GM23338 (cell line): ENCODE measurements around the gene PRR29. TPM values are rescaled to one million over a fixed set of nuclear protein-coding genes. Genes with fewer than 3 reads are reported as not detected.

Experiments used
- ATAC-seq: fragments of 200-7000 bp; cut with Tn5 transposase; 3 replicates; pipeline ENCODE4 v1.9.1; 2020
- DNase-seq: peaks from one replicate; pipeline ENCODE4 v3.0.0-alpha.2; 2015; ENCODE audit warnings: low spot score
- H2AFZ ChIP-seq: fragments of 200-600 bp; sonication (generic); 2 replicates; pipeline ENCODE4 v1.8.0; 2016; ENCODE audit warnings: antibody characterized with exemption, mild to moderate bottlenecking, moderate library complexity
- H3F3A ChIP-seq: fragments of 200-600 bp; sonication (generic); replicated peaks from 2 replicates; pipeline ENCODE4 v1.8.0; 2017; ENCODE audit warnings: antibody characterized with exemption, mixed run types, low read depth
- H3K27ac ChIP-seq: fragments of 200-600 bp; sonication (generic); 2 replicates; pipeline ENCODE4 v1.6.1; 2016; ENCODE audit warnings: low read depth
- H3K27me3 ChIP-seq: fragments of 200-600 bp; sonication (generic); 2 replicates; pipeline ENCODE4 v1.8.0; 2016; ENCODE audit warnings: mild to moderate bottlenecking, mixed run types, moderate library complexity; ENCODE audit not compliant: insufficient read depth
- H3K36me3 ChIP-seq: fragments of 200-600 bp; sonication (generic); 2 replicates; pipeline ENCODE4 v1.8.0; 2016; ENCODE audit warnings: mild to moderate bottlenecking; ENCODE audit not compliant: insufficient read depth
- H3K4me1 ChIP-seq: fragments of 200-600 bp; sonication (generic); 2 replicates; pipeline ENCODE4 v1.8.0; 2016; ENCODE audit warnings: mild to moderate bottlenecking, moderate library complexity; ENCODE audit not compliant: insufficient read depth
- H3K4me2 ChIP-seq: fragments of 200-600 bp; sonication (generic); 2 replicates; pipeline ENCODE4 v1.7.1; 2017; ENCODE audit warnings: mixed run types
- H3K4me3 ChIP-seq: fragments of 200-600 bp; sonication (generic); 2 replicates; pipeline ENCODE4 v1.6.1; 2016; ENCODE audit warnings: mixed run types
- H3K79me2 ChIP-seq: fragments of 200-600 bp; sonication (generic); replicated peaks from 2 replicates; pipeline ENCODE4 v1.8.0; 2017; ENCODE audit warnings: mild to moderate bottlenecking; ENCODE audit not compliant: insufficient read depth
- H3K9me2 ChIP-seq: fragments of 200-600 bp; sonication (generic); 2 replicates; pipeline ENCODE4 v1.8.0; 2017; ENCODE audit not compliant: insufficient read depth
- H4K20me1 ChIP-seq: fragments of 200-600 bp; sonication (generic); replicated peaks from 2 replicates; pipeline ENCODE4 v1.8.0; 2017; ENCODE audit warnings: mild to moderate bottlenecking; ENCODE audit not compliant: insufficient read depth
- H3K27ac Mint-ChIP-seq: 2 replicates; pipeline ENCODE4 v1.8.0; 2020; ENCODE audit warnings: inconsistent platforms, mild to moderate bottlenecking, moderate library complexity, mixed read lengths
- H3K27me3 Mint-ChIP-seq: 3 replicates; pipeline ENCODE4 v1.8.0; 2022; ENCODE audit warnings: low read depth, mild to moderate bottlenecking, moderate library complexity, mixed read lengths, inconsistent platforms; ENCODE audit not compliant: insufficient read depth, poor library complexity
- H3K36me3 Mint-ChIP-seq: 3 replicates; pipeline ENCODE4 v1.8.0; 2021; ENCODE audit warnings: low read depth, mild to moderate bottlenecking, inconsistent platforms, moderate library complexity, mixed read lengths
- H3K4me1 Mint-ChIP-seq: 3 replicates; pipeline ENCODE4 v1.8.0; 2020; ENCODE audit warnings: mild to moderate bottlenecking, inconsistent platforms, mixed read lengths
- H3K4me3 Mint-ChIP-seq: 3 replicates; pipeline ENCODE4 v1.8.0; 2021; ENCODE audit warnings: moderate library complexity, mild to moderate bottlenecking, inconsistent platforms, mixed read lengths
- H3K9me3 Mint-ChIP-seq: 3 replicates; pipeline ENCODE4 v1.8.0; 2020; ENCODE audit warnings: moderate library complexity, mild to moderate bottlenecking, inconsistent platforms, mixed read lengths
- CREB1 ChIP-seq: fragments of 250-450 bp; sonication (Bioruptor Pico); IDR thresholded peaks from 2 replicates; pipeline ENCODE4 v1.5.0; 2020; ENCODE audit warnings: low read depth, mild to moderate bottlenecking, moderate library complexity
- NANOG ChIP-seq: IDR thresholded peaks from 2 replicates; pipeline ENCODE4 v1.6.1; 2016; ENCODE audit warnings: antibody characterized with exemption, borderline replicate concordance
- polyA plus RNA-seq: library from polyadenylated mRNA; unstranded; fragments of >200 nt; fragmentation: Nextera tagmentation; extraction: Ambion mirVana; gene quantifications from 2 replicates; pipeline ENCODE4 v1.2.1, GENCODE V29; 2016
- total RNA-seq: library from RNA; depleted of rRNA; stranded (reverse); fragments of >200 nt; shearing (Covaris generic); gene quantifications from 2 replicates; pipeline ENCODE4 v1.2.3, GENCODE V29; 2014
- TF ChIP-seq, protein P1 (sequence below), 2 experiments: fragments of 200-600 bp in 1 of 2; sonication (generic) in 1 of 2; conservative IDR thresholded peaks; 2 replicates each; pipeline versions ENCODE4 v1.5.1 to v1.6.1; 2016 to 2017; ENCODE audit warnings: antibody characterized with exemption in 2 of 2, low read depth in 2 of 2, mild to moderate bottlenecking in 2 of 2, moderate library complexity in 1 of 2
- TF ChIP-seq, protein P2 (sequence below): fragments of 250-450 bp; sonication (Bioruptor Pico); IDR thresholded peaks from 2 replicates; pipeline ENCODE4 v1.5.0; 2020; ENCODE audit warnings: mild to moderate bottlenecking, moderate library complexity

The PRR29 gene
- total and polyA plus RNA-seq, 2 experiments from 2014 or later, result 0.24 to 1.3 TPM

DNA sequence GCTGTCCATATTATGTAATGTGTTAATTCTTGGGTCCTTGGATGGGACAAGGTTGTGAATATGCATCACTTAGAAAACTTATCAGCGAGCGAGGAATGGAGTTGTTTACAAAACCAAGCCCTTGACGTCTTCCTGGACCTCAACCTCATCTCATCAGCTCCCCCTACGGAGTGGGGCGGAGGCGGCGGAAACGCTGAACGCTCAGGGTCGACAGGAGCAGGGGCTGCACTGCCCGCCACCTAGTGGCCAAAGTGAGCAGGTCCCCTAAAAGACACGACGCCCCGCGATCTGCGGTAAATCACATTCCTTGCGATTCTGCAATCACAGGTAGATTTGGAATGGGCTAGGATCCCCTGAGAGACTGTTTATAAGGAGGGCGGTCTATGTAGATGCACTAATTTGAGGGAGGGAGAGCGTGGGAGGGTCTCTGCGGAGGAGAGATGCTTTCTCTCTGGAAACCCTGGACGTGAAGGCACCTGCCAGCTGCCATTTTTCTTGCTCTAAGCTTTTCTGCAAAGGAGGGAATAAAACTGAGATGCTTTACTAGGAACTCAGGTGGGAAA, 27.7 kb downstream of the PRR29 start:
- Histone ChIP-seq H3K79me2 (no peaks in the 10 kb centered on the region), H3F3A (no peaks in the 10 kb centered on the region), H4K20me1 (no peaks in the 10 kb centered on the region), H3K4me1 (no peaks in the 10 kb centered on the region), H3K27ac (no peak overlapping the region), H2AFZ (peak overlapping the region; percentile 84; the same call in 1 of the 2 replicates), H3K27me3 (0 out of 2 replicates have a peak, but pooled peaks cover 4% of the 10 kb centered on the region), H3K36me3 (no peaks in the 10 kb centered on the region), H3K9me2 (no peaks in the 10 kb centered on the region), H3K4me3 (peak overlapping the region; percentile 42), H3K4me2 (peak overlapping the region; percentile 70)
- H3K27ac Mint-ChIP-seq, result no peak overlapping the region
- H3K9me3 Mint-ChIP-seq, result no peaks in the 10 kb centered on the region; the same call in 2 of the 3 replicates
- no peaks in the 10 kb centered on the region for H3K36me3 Mint-ChIP-seq
- H3K27me3 Mint-ChIP-seq, result peaks cover 12% of the 10 kb centered on the region
- TF ChIP-seq, protein P1, sequence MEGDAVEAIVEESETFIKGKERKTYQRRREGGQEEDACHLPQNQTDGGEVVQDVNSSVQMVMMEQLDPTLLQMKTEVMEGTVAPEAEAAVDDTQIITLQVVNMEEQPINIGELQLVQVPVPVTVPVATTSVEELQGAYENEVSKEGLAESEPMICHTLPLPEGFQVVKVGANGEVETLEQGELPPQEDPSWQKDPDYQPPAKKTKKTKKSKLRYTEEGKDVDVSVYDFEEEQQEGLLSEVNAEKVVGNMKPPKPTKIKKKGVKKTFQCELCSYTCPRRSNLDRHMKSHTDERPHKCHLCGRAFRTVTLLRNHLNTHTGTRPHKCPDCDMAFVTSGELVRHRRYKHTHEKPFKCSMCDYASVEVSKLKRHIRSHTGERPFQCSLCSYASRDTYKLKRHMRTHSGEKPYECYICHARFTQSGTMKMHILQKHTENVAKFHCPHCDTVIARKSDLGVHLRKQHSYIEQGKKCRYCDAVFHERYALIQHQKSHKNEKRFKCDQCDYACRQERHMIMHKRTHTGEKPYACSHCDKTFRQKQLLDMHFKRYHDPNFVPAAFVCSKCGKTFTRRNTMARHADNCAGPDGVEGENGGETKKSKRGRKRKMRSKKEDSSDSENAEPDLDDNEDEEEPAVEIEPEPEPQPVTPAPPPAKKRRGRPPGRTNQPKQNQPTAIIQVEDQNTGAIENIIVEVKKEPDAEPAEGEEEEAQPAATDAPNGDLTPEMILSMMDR (conservative IDR thresholded peaks at IDR 0.05; ENCODE audit: low read depth in 2 of 2), result peak; percentile 95 to 98
- TF ChIP-seq NANOG, result no peak
- TF ChIP-seq, protein P2, sequence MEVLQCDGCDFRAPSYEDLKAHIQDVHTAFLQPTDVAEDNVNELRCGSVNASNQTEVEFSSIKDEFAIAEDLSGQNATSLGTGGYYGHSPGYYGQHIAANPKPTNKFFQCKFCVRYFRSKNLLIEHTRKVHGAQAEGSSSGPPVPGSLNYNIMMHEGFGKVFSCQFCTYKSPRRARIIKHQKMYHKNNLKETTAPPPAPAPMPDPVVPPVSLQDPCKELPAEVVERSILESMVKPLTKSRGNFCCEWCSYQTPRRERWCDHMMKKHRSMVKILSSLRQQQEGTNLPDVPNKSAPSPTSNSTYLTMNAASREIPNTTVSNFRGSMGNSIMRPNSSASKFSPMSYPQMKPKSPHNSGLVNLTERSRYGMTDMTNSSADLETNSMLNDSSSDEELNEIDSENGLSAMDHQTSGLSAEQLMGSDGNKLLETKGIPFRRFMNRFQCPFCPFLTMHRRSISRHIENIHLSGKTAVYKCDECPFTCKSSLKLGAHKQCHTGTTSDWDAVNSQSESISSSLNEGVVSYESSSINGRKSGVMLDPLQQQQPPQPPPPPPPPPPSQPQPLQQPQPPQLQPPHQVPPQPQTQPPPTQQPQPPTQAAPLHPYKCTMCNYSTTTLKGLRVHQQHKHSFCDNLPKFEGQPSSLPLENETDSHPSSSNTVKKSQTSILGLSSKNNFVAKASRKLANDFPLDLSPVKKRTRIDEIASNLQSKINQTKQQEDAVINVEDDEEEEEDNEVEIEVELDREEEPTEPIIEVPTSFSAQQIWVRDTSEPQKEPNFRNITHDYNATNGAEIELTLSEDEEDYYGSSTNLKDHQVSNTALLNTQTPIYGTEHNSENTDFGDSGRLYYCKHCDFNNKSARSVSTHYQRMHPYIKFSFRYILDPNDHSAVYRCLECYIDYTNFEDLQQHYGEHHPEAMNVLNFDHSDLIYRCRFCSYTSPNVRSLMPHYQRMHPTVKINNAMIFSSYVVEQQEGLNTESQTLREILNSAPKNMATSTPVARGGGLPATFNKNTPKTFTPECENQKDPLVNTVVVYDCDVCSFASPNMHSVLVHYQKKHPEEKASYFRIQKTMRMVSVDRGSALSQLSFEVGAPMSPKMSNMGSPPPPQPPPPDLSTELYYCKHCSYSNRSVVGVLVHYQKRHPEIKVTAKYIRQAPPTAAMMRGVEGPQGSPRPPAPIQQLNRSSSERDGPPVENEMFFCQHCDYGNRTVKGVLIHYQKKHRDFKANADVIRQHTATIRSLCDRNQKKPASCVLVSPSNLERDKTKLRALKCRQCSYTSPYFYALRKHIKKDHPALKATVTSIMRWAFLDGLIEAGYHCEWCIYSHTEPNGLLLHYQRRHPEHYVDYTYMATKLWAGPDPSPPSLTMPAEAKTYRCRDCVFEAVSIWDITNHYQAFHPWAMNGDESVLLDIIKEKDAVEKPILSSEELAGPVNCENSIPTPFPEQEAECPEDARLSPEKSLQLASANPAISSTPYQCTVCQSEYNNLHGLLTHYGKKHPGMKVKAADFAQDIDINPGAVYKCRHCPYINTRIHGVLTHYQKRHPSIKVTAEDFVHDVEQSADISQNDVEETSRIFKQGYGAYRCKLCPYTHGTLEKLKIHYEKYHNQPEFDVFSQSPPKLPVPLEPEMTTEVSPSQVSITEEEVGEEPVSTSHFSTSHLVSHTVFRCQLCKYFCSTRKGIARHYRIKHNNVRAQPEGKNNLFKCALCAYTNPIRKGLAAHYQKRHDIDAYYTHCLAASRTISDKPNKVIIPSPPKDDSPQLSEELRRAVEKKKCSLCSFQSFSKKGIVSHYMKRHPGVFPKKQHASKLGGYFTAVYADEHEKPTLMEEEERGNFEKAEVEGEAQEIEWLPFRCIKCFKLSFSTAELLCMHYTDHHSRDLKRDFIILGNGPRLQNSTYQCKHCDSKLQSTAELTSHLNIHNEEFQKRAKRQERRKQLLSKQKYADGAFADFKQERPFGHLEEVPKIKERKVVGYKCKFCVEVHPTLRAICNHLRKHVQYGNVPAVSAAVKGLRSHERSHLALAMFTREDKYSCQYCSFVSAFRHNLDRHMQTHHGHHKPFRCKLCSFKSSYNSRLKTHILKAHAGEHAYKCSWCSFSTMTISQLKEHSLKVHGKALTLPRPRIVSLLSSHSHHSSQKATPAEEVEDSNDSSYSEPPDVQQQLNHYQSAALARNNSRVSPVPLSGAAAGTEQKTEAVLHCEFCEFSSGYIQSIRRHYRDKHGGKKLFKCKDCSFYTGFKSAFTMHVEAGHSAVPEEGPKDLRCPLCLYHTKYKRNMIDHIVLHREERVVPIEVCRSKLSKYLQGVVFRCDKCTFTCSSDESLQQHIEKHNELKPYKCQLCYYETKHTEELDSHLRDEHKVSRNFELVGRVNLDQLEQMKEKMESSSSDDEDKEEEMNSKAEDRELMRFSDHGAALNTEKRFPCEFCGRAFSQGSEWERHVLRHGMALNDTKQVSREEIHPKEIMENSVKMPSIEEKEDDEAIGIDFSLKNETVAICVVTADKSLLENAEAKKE (CRISPR knock-in tag), result no peak
- TF ChIP-seq CREB1 (CRISPR knock-in tag), result 0 out of 2 replicates have a peak, but pooled peaks have one; percentile 24
- peak overlapping the region; percentile 48; the same call in 2 of the 3 replicates for H3K4me3 Mint-ChIP-seq
- ATAC-seq, result peak; percentile 96
- DNase-seq, result peak; percentile 95
- peaks cover 4% of the 10 kb centered on the region for H3K4me1 Mint-ChIP-seq
